Lower leg skin (tissue), 3 donors: ENCODE results near the gene TUT7.

Experiments
- CTCF ChIP-seq, 3 donors: fragments of 450-650 bp; IDR thresholded peaks; one replicate each; pipeline ENCODE4 v1.5.1; 2016; ENCODE audit warnings: antibody characterized with exemption in 3 of 3, mild to moderate bottlenecking in 3 of 3, moderate library complexity in 2 of 3
- POLR2A ChIP-seq, 2 donors: fragments of 450-650 bp; IDR thresholded peaks; one replicate each; pipeline ENCODE4 v1.6.1; 2016 to 2017; ENCODE audit warnings: antibody characterized with exemption in 2 of 2, mild to moderate bottlenecking in 1 of 2, moderate library complexity in 1 of 2

- no peak for TF ChIP-seq CTCF (IDR thresholded peaks at IDR 0.05)
- no peak for TF ChIP-seq POLR2A (IDR thresholded peaks at IDR 0.05)
Observed at GRCh38 chr9:86280580-86280979, 73.6 kb downstream of the TUT7 start.
